GM10266 (cell line): Measurements from ENCODE around the gene CD93.

Source experiments
- DNase-seq: peaks from one replicate; pipeline ENCODE4 v3.0.0; 2012; ENCODE audit errors: extremely low spot score
- CTCF ChIP-seq: IDR thresholded peaks from 2 replicates; pipeline ENCODE4 v1.5.1; 2012; ENCODE audit warnings: mild to moderate bottlenecking, low read depth; ENCODE audit not compliant: control insufficient read depth, insufficient read depth; ENCODE audit errors: missing control alignments

CD93 gene

GRCh38 chr20:23082846-23083552, 3.1 kb downstream of the CD93 start:
- TF ChIP-seq CTCF = no peak
- DNase-seq = no peak

GRCh38 chr20:23081263-23081819, 4.8 kb downstream of the CD93 start:
- TF ChIP-seq CTCF = no peak
- DNase-seq = no peak

- no peak for TF ChIP-seq CTCF
- no peak for DNase-seq
Measured at GRCh38 chr20:23080521-23080920, 5.6 kb downstream of the CD93 start.

GRCh38 chr20:23079926-23080325, 6.2 kb downstream of the CD93 start:
- DNase-seq = no peak
- TF ChIP-seq CTCF = no peak

GRCh38 chr20:23079016-23079351, 7.1 kb downstream of the CD93 start:
- DNase-seq = no peak

GRCh38 chr20:23078351-23079015, 7.6 kb downstream of the CD93 start:
- DNase-seq = no peak
- TF ChIP-seq CTCF = no peak

More at GRCh38 chr20:23079016-23079351, 7.1 kb downstream of the CD93 start:
- TF ChIP-seq CTCF = peak; percentile 19

- no peak for TF ChIP-seq CTCF
- DNase-seq = no peak
Measured at GRCh38 chr20:23077277-23077676, 8.8 kb downstream of the CD93 start.
